IMR-90 (cell line): ENCODE results near the gene RBKS. TPM values are rescaled to one million over a fixed set of nuclear protein-coding genes. Genes with fewer than 3 reads are reported as not detected.
A peak's percentile ranks its signal among the peaks of the same experiment; 100 is the strongest.

Experiments used
- ATAC-seq: fragments of 200-7000 bp; cut with Tn5 transposase; 2 replicates; pipeline ENCODE4 v1.9.1; 2020; ENCODE audit warnings: low read depth, mild to moderate bottlenecking, moderate library complexity
- BruUV-seq: library from RNA; stranded (reverse); fragments of 400-500 nt; replicated peaks from 2 replicates; lab custom pipeline; 2021; lab: Mats Ljungman, UMichigan
- CTCF ChIA-PET: fragments of 300-600 bp; formaldehyde crosslinking; extraction: SDS; loops from one replicate; lab custom pipeline; 2021; ENCODE audit warnings: antibody characterized with exemption; lab: Yijun Ruan, JAX
- POLR2A ChIA-PET: fragments of 300-600 bp; sonication (Branson Sonifier 250); formaldehyde crosslinking; loops from one replicate; lab custom pipeline; 2022; ENCODE audit warnings: antibody characterized with exemption; ENCODE audit not compliant: unreplicated experiment; lab: Charles Lee
- DNase-seq: peaks from one replicate; pipeline ENCODE4 v3.0.0; 2013
- H2AFZ ChIP-seq: replicated peaks from 2 replicates; pipeline ENCODE3; 2013; ENCODE audit warnings: low read length, mild to moderate bottlenecking; ENCODE audit not compliant: poor library complexity
- H2AK5ac ChIP-seq: 2 replicates; pipeline ENCODE4 v1.6.1; 2013; ENCODE audit warnings: low read depth, low read length, inconsistent platforms
- H2AK9ac ChIP-seq: replicated peaks from 2 replicates; pipeline ENCODE3; 2013; ENCODE audit warnings: mild to moderate bottlenecking, low read depth, low read length, moderate library complexity; ENCODE audit not compliant: poor library complexity
- H2BK120ac ChIP-seq: 2 replicates; pipeline ENCODE4 v1.6.1; 2013; ENCODE audit warnings: low read depth, low read length, inconsistent platforms
- H2BK15ac ChIP-seq: 3 replicates; pipeline ENCODE4 v1.6.1; 2013; ENCODE audit warnings: low read depth, low read length, inconsistent platforms
- H2BK20ac ChIP-seq: 2 replicates; pipeline ENCODE4 v1.6.1; 2013; ENCODE audit warnings: low read depth, mild to moderate bottlenecking, inconsistent platforms, low read length, moderate library complexity
- H2BK5ac ChIP-seq: 2 replicates; pipeline ENCODE4 v1.6.1; 2013; ENCODE audit warnings: mild to moderate bottlenecking, low read depth, low read length, inconsistent platforms; ENCODE audit not compliant: poor library complexity, severe bottlenecking
- H3K14ac ChIP-seq: replicated peaks from 2 replicates; pipeline ENCODE4 v1.6.1; 2013; ENCODE audit warnings: low read depth, low read length, inconsistent platforms
- H3K18ac ChIP-seq: 2 replicates; pipeline ENCODE4 v1.6.1; 2013; ENCODE audit warnings: low read depth, low read length, control low read depth
- H3K23ac ChIP-seq: 2 replicates; pipeline ENCODE4 v1.6.1; 2013; ENCODE audit warnings: low read depth, low read length, inconsistent platforms
- H3K27ac ChIP-seq: 2 replicates; pipeline ENCODE4 v1.5.1; 2013; ENCODE audit warnings: mild to moderate bottlenecking, control low read depth, low read length; ENCODE audit not compliant: insufficient read depth
- H3K27me3 ChIP-seq: 2 replicates; pipeline ENCODE4 v1.6.1; 2013; ENCODE audit warnings: low read length; ENCODE audit not compliant: control insufficient read depth, insufficient read depth
- H3K36me3 ChIP-seq: 2 replicates; pipeline ENCODE4 v1.6.1; 2013; ENCODE audit warnings: low read length, mixed read lengths; ENCODE audit not compliant: control insufficient read depth, insufficient read depth
- H3K4ac ChIP-seq: 2 replicates; pipeline ENCODE4 v1.6.1; 2013; ENCODE audit warnings: low read depth, low read length, inconsistent platforms
- H3K4me1 ChIP-seq: 2 replicates; pipeline ENCODE4 v1.6.1; 2013; ENCODE audit warnings: low read length, mixed read lengths; ENCODE audit not compliant: control insufficient read depth, insufficient read depth
- H3K4me2 ChIP-seq: 2 replicates; pipeline ENCODE4 v1.6.1; 2013; ENCODE audit warnings: low read depth, mild to moderate bottlenecking, control low read depth, low read length, moderate library complexity
- H3K4me3 ChIP-seq: 2 replicates; pipeline ENCODE4 v1.5.1; 2013; ENCODE audit warnings: low read depth, mild to moderate bottlenecking, control low read depth, low read length, moderate library complexity; ENCODE audit not compliant: insufficient read depth
- H3K56ac ChIP-seq: 2 replicates; pipeline ENCODE4 v1.6.1; 2013; ENCODE audit warnings: low read length, inconsistent platforms; ENCODE audit not compliant: insufficient read depth; ENCODE audit errors: extremely low read depth
- H3K79me1 ChIP-seq, 2 experiments: 2 replicates each; pipeline ENCODE4 v1.6.1; 2013; ENCODE audit warnings: low read length in 2 of 2, inconsistent platforms in 1 of 2, low read depth in 1 of 2
- H3K9ac ChIP-seq: 2 replicates; pipeline ENCODE4 v1.6.1; 2013; ENCODE audit warnings: low read depth, low read length, control low read depth
- H3K9me1 ChIP-seq: 2 replicates; pipeline ENCODE4 v1.6.1; 2013; ENCODE audit warnings: low read length, inconsistent platforms; ENCODE audit not compliant: insufficient read depth
- H3K9me3 ChIP-seq: 2 replicates; pipeline ENCODE4 v1.6.1; 2013; ENCODE audit warnings: low read length; ENCODE audit not compliant: control insufficient read depth, insufficient read depth
- H4K20me1 ChIP-seq: 2 replicates; pipeline ENCODE4 v1.6.1; 2013; ENCODE audit warnings: low read length, inconsistent platforms; ENCODE audit not compliant: insufficient read depth
- H4K5ac ChIP-seq: 2 replicates; pipeline ENCODE4 v1.6.1; 2013; ENCODE audit warnings: mild to moderate bottlenecking, low read depth, low read length, control low read depth
- H4K8ac ChIP-seq, 2 experiments: 2 replicates each; pipeline ENCODE4 v1.6.1; 2013; ENCODE audit warnings: low read depth in 2 of 2, low read length in 2 of 2, control low read depth in 1 of 2, inconsistent platforms in 1 of 2
- H4K91ac ChIP-seq: 2 replicates; pipeline ENCODE4 v1.6.1; 2013; ENCODE audit warnings: low read depth, low read length, inconsistent platforms; ENCODE audit not compliant: insufficient read depth
- CEBPB ChIP-seq: IDR thresholded peaks from 2 replicates; pipeline ENCODE4 v1.6.1; 2012; ENCODE audit warnings: low read depth, low read length, improper control_type of control experiment
- FOS ChIP-seq: fragments of 150-350 bp; IDR thresholded peaks from 2 replicates; pipeline ENCODE4 v1.6.1; 2016; ENCODE audit warnings: low read depth, low read length
- MAFK ChIP-seq: IDR thresholded peaks from 2 replicates; pipeline ENCODE4 v1.6.1; 2012; ENCODE audit warnings: low read depth, low read length, improper control_type of control experiment
- NFE2L2 ChIP-seq: fragments of 150-350 bp; IDR thresholded peaks from 2 replicates; pipeline ENCODE4 v1.6.1; 2016; ENCODE audit warnings: low read depth, mild to moderate bottlenecking, low read length
- POLR2A ChIP-seq: IDR thresholded peaks from 2 replicates; pipeline ENCODE4 v1.6.1; 2012; ENCODE audit warnings: mild to moderate bottlenecking, low read depth, low read length
- RAD21 ChIP-seq: IDR thresholded peaks from 2 replicates; pipeline ENCODE4 v1.6.1; 2012; ENCODE audit warnings: low read length, improper control_type of control experiment
- RFX5 ChIP-seq: IDR thresholded peaks from 2 replicates; pipeline ENCODE4 v1.8.0; 2012; ENCODE audit warnings: low read depth, mild to moderate bottlenecking, low read length, moderate library complexity
- dilution Hi-C: fragments of 300-500 bp; cut with HindIII; formaldehyde crosslinking; loops from one replicate; pipeline ENCODE4 v1.14.3; 2018; ENCODE audit warnings: low sequenced_read_pairs; ENCODE audit not compliant: unreplicated experiment
- in situ Hi-C: fragments of 300-500 bp; cut with MboI; formaldehyde crosslinking; loops from 3 replicates; pipeline ENCODE4 v1.14.3; 2019; ENCODE audit warnings: low sequenced_read_pairs, inconsistent platforms, mixed read lengths
- intact Hi-C: fragments of 100-400 bp; cut with micrococcal nuclease; formaldehyde crosslinking; loops from 2 replicates; pipeline ENCODE4 v1.10.0; 2022
- polyA plus RNA-seq, 3 experiments: library from polyadenylated mRNA; depleted of rRNA; stranded (reverse); fragments of >200 nt; gene quantifications; 2 replicates each; pipeline ENCODE4 v1.2.3, GENCODE V29; 2012; ENCODE audit warnings: low replicate concordance in 1 of 3
- total RNA-seq: library from RNA; depleted of rRNA; stranded (reverse); fragments of >200 nt; gene quantifications from 2 replicates; pipeline ENCODE4 v1.2.3, GENCODE V29; 2012

The RBKS gene
- total and polyA plus RNA-seq, 2 of the 4 experiments (the other 2 are of a cell fraction): 1.1 to 1.4 TPM

DNA sequence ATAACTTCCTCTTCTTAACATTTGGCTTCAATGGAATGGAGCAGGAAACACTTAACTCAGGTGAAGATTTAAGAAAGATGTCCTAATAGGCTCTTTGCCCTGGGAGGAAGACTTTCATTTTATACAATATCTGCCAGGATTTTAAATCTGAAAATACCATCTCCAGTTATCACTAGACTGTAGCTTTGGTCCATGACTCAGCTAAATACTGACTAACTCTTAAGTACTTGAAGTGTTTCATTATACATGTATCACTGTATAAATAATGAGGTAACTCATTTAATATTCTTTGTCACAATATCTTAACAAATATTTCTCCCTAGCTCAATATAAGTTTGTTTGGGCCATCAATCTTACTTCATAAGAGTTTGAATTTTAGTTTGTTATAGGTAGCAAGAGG is 34.7 kb downstream of the RBKS start:
- H4K5ac ChIP-seq: peak overlapping the region; percentile 7
- peak overlapping the region; percentile 35 for H3K18ac ChIP-seq
- CTCF ChIA-PET: interaction anchor here (1.1 kb wide), 1 partner anchor 8 kb away, joined by 3 read pairs; no protein-coding TSS in a partner anchor
- peak overlapping the region; percentile 38; the same call in 1 of the 2 replicates for H3K56ac ChIP-seq
- peak; percentile 83 for DNase-seq
- no peak overlapping the region for H2AFZ ChIP-seq
- H3K14ac ChIP-seq: peak overlapping the region; percentile 74
- POLR2A ChIA-PET: interaction anchor here (0.7 kb wide), 1 partner anchor 29 kb away, joined by 13 read pairs; no protein-coding TSS in a partner anchor
- TF ChIP-seq CEBPB (no peak), RAD21 (no peak), RFX5 (no peak), FOS (peak; percentile 72; the same call in 1 of the 2 replicates), NFE2L2 (peak; percentile 98), MAFK (peak; percentile 74), POLR2A (no peak)
- intact Hi-C loops (no loop called here), dilution Hi-C loops (no loop called here), in situ Hi-C loops (no loop called here)
- H2AK9ac ChIP-seq: no peak overlapping the region
- H3K4ac ChIP-seq: peak overlapping the region; percentile 85
- peak overlapping the region; percentile 69 to 91 for H4K8ac ChIP-seq
- peak; percentile 82 for ATAC-seq
- H2AK5ac ChIP-seq: peak overlapping the region; percentile 92
- peaks cover 12% of the 10 kb centered on the region for H3K4me1 ChIP-seq
- H3K79me1 ChIP-seq: 0 out of 4 replicates have a peak, but pooled peaks cover 0 to 3% of the 10 kb centered on the region in 2 experiments
- no peaks in the 10 kb centered on the region for H4K20me1 ChIP-seq
- H3K27ac ChIP-seq: peak overlapping the region; percentile 73; the same call in 1 of the 2 replicates
- no TSS peak for BruUV-seq
- H3K23ac ChIP-seq: peak overlapping the region; percentile 11; the same call in 1 of the 2 replicates
- H3K4me2 ChIP-seq: no peak overlapping the region; the same call in 1 of the 2 replicates
- H3K9me3 ChIP-seq: no peaks in the 10 kb centered on the region
- H3K27me3 ChIP-seq: no peaks in the 10 kb centered on the region
- no peaks in the 10 kb centered on the region for H3K36me3 ChIP-seq
- H3K9me1 ChIP-seq: peaks cover 7% of the 10 kb centered on the region; the same call in 1 of the 2 replicates
- peak overlapping the region; percentile 84 for H2BK20ac ChIP-seq
- H3K4me3 ChIP-seq: no peak overlapping the region
- H2BK5ac ChIP-seq: peak overlapping the region; percentile 90
- peak overlapping the region; percentile 79 for H4K91ac ChIP-seq
- H3K9ac ChIP-seq: no peak overlapping the region
- H2BK120ac ChIP-seq: peak overlapping the region; percentile 95
- peak overlapping the region; percentile 98; the same call in 2 of the 3 replicates for H2BK15ac ChIP-seq
